ENCODE data around the gene SCYL3.

The SCYL3 gene

DNA sequence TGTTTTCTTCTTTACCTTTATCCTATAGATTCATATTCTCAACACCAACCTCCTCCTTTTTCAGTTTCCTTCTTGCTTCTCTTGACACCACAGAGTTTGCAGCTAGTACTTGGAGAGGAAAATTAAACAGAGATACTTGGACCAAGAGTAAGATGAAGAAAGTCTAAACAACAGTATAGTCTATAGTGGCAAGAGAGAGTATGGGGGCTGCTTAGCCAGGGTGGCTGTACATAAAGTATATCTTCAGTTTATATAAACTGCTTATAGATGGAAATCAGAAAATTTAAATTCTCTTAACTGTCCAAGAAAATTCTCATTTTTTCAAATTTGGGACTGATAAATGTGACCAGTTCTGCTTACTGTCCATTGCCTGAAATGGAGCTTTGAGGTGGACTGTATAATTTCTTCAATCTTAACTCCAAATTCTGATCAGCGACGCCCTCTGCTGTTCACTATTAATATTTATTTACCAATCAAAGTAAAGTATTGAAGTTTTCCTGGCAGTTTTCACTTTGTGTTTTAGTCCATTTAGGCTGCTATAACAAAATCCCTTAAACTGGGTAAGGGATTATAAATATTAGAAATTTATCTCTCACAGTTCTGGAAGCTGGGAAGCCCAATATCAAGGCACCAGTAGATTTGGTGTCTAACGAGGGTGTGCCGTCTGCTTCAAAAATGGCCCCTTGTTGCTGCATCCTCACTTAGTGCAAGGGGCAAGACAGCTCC lies 84.2 kb downstream of the SCYL3 start:
- DNase-seq: peak in 1 of 2 experiments; percentile 10

DNA sequence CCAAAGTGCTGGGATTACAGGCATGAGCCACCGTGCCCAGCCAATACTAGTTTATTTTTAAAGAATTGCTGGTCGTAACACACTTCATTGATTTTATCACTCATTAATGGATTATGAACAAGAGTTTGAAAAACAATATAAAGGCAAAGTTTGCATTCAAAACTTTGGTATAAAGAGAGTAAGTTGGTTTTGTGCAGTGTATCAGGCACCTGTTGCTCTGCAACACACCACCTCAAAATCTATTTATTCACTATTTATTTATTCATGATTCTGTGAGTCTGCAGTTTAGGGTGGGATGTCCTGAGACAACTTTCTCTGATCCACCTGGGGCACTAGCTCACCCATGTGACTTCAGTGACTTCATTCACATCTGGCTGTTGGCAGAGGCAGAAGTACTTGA lies 88.8 kb downstream of the SCYL3 start:
- DNase-seq: no peak

DNA sequence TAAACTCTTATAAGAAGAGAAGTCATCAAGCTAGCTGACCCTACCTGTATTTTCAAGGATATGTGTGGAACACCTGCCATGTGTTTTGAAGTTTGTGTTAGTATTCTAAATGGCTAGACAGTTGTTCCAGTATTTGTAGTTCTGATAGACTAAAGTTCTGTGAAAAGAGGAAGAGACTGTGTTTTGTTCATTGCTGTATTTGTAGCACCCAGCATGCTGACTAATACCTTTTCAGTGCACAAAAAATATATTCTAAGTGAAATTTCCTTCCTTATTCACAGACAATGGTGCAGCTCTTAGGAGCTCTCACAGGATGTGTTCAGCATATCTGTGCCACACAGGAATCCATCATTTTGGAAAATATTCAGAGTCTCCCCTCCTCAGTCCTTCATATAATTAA lies 90.8 kb downstream of the SCYL3 start:
- DNase-seq: no peak
